Immature natural killer cell (primary cell): ENCODE data around the gene SMC1B. TPM values are rescaled to one million over a fixed set of nuclear protein-coding genes. Genes with fewer than 3 reads are reported as not detected.

ENCODE experiments used
- DNase-seq, 3 donors: peaks; one replicate each; pipeline ENCODE4 v3.0.0; 2022; ENCODE audit warnings: mixed read lengths in 1 of 3
- H3K27ac Mint-ChIP-seq, 6 donors: one replicate each; pipeline ENCODE4 v1.8.0; 2020; ENCODE audit warnings: mixed read lengths in 6 of 6, mild to moderate bottlenecking in 5 of 6, inconsistent platforms in 4 of 6, moderate library complexity in 3 of 6
- H3K27me3 Mint-ChIP-seq, 3 donors: one replicate each; pipeline ENCODE4 v1.8.0; 2020 to 2021; ENCODE audit warnings: low read depth in 3 of 3, mild to moderate bottlenecking in 3 of 3, mixed read lengths in 3 of 3, moderate library complexity in 3 of 3, inconsistent platforms in 1 of 3
- H3K36me3 Mint-ChIP-seq, 3 donors: one replicate each; pipeline ENCODE4 v1.8.0; 2020; ENCODE audit warnings: mixed read lengths in 3 of 3, inconsistent platforms in 2 of 3, mild to moderate bottlenecking in 2 of 3
- H3K4me1 Mint-ChIP-seq, 2 donors: one replicate each; pipeline ENCODE4 v1.8.0; 2020; ENCODE audit warnings: inconsistent platforms in 2 of 2, mild to moderate bottlenecking in 2 of 2, mixed read lengths in 2 of 2, moderate library complexity in 1 of 2
- H3K4me3 Mint-ChIP-seq, 5 donors: one replicate each; pipeline ENCODE4 v1.8.0; 2020; ENCODE audit warnings: mild to moderate bottlenecking in 5 of 5, mixed read lengths in 5 of 5, inconsistent platforms in 3 of 5, moderate library complexity in 3 of 5
- H3K9me3 Mint-ChIP-seq, 6 donors: one replicate each; pipeline ENCODE4 v1.8.0; 2020; ENCODE audit warnings: mild to moderate bottlenecking in 6 of 6, mixed read lengths in 6 of 6, inconsistent platforms in 4 of 6, moderate library complexity in 3 of 6
- polyA plus RNA-seq, 3 donors: library from polyadenylated mRNA; unstranded; fragments of 300-500 nt; fragmentation: Illumina TruSeq; gene quantifications; one replicate each; pipeline ENCODE4 v1.2.3, GENCODE V29; 2021

SMC1B gene
- polyA plus RNA-seq, 3 donors from 2014 or later = 0.21 TPM; not detected in 2

- peaks cover 0 to under 1% of the 10 kb centered on the region in 2 donors for H3K4me1 Mint-ChIP-seq
- H3K27ac Mint-ChIP-seq = no peak overlapping the region
- H3K9me3 Mint-ChIP-seq = no peaks in the 10 kb centered on the region
- peaks cover 0 to 5% (median 2%) of the 10 kb centered on the region in 3 donors for H3K27me3 Mint-ChIP-seq
- no peak overlapping the region for H3K4me3 Mint-ChIP-seq
- DNase-seq = no peak
- peaks cover 22 to 46% (median 35%) of the 10 kb centered on the region in 3 donors for H3K36me3 Mint-ChIP-seq
These were observed 73.1 kb downstream of the SMC1B start for GRCh38 chr22:45340323-45340722.

- H3K4me3 Mint-ChIP-seq = no peak overlapping the region
- H3K27ac Mint-ChIP-seq = no peak overlapping the region
- H3K4me1 Mint-ChIP-seq = peaks cover 10 to 12% of the 10 kb centered on the region in 2 donors
These were observed 74.6 kb downstream of the SMC1B start for GRCh38 chr22:45338795-45339194.

DNA sequence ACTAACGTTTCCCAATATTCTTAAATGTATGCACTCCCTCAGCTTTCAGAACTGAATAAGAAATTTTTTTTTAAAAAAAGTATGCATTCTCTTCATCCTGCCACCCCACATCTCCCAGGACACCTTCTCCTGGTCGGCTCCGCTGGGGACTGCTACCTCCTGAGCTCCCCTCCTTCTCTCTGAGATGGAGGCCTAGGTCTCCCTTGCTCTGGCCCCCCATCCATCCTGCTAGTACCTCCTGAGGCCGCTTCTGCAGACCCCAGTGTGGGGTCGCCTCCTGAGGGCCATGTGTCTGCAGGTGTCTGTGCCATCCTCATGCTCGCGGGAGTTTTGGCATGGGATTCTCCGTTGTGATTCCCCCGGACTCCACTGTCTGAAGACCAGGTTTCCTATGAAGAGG lies 75.9 kb downstream of the SMC1B start:
- H3K36me3 Mint-ChIP-seq = peaks cover 29 to 53% (median 44%) of the 10 kb centered on the region in 3 donors
- H3K27me3 Mint-ChIP-seq = peaks cover 0 to 5% (median 3%) of the 10 kb centered on the region in 3 donors
- H3K27ac Mint-ChIP-seq = no peak overlapping the region
- H3K4me3 Mint-ChIP-seq = no peak overlapping the region
- H3K9me3 Mint-ChIP-seq = no peaks in the 10 kb centered on the region
- peaks cover 11 to 14% of the 10 kb centered on the region in 2 donors for H3K4me1 Mint-ChIP-seq
- DNase-seq = no peak

More at GRCh38 chr22:45338795-45339194, 74.6 kb downstream of the SMC1B start:
- no peak for DNase-seq
- peaks cover 0 to 5% (median 3%) of the 10 kb centered on the region in 3 donors for H3K27me3 Mint-ChIP-seq
- peaks cover 24 to 53% (median 38%) of the 10 kb centered on the region in 3 donors for H3K36me3 Mint-ChIP-seq
- H3K9me3 Mint-ChIP-seq = no peaks in the 10 kb centered on the region

DNA sequence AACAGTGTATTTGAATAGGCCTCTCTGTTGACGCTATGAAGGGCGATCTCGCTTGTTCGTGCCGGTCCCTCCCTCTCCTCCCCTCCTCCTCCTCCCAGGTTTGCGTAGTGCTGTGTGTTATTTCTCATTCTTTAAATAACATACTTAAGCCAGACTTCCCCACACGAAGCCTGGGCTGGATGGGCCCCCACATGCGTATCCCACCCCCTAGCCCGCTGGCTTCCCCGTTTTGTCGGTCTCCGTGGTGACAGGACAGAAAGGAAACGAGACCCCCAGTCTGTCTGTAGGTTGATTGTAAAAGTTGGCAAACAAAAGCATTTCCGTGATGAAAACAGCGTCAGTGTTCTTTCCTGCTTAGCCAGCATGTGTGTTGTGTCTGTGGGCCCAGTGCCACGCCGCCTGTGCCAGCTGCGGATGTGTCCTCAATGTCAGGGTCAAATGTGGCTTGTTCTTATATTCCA lies 76.4 kb downstream of the SMC1B start:
- Mint-ChIP-seq H3K9me3 (no peaks in the 10 kb centered on the region), H3K4me3 (no peak overlapping the region), H3K36me3 (peaks cover 32 to 57% (median 49%) of the 10 kb centered on the region in 3 donors), H3K27me3 (peaks cover 0 to 5% (median 3%) of the 10 kb centered on the region in 3 donors), H3K4me1 (peaks cover 11 to 14% of the 10 kb centered on the region in 2 donors), H3K27ac (peak overlapping the region in 1 of 6 donors; percentile 71)
- DNase-seq = no peak

- Mint-ChIP-seq H3K27ac (no peak overlapping the region), H3K36me3 (peaks cover 32 to 58% (median 52%) of the 10 kb centered on the region in 3 donors), H3K27me3 (peaks cover 0 to 5% (median 3%) of the 10 kb centered on the region in 3 donors), H3K9me3 (no peaks in the 10 kb centered on the region), H3K4me3 (no peak overlapping the region), H3K4me1 (peaks cover 11 to 14% of the 10 kb centered on the region in 2 donors)
- no peak for DNase-seq
These were observed 77.4 kb downstream of the SMC1B start for GRCh38 chr22:45335854-45336522.

DNA sequence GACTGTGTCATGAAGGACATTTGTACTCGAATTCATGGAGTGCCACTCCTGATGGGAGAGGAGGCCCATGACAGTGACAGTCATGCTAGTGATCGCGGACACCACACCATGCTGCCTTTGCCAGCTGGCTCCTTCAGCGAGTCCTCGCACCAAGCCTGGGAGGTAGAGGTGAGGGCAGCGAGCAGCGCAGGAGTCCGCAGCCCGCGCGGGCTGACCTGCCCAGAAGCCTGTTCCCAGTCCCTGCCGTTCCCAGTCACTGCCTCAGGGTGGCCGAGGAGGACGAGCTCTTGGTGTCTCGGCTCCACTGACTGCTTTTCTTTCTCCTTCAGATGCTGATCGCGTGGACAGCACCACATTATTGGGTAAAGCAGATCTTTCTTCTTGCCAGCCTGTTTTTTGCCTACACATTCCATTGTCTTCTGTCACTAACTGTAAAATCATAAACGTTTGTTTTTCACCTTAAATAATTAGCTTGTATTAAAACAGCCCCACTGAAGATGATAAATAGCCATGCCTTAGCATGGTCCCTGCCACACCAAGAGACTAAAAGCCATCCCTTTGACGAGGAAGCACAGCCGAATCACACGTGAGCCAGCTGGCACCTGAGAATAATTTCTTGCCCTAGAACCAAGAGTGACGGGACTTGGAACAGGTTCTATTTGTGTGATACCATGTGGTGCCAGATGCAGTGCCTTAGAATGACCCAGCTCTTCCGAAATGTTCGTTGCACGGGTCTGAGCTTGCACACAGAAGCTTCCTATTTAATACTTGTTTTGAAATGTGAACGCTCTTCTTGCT lies 78.2 kb downstream of the SMC1B start:
- H3K27ac Mint-ChIP-seq = peak overlapping the region in 1 of 6 donors; percentile 11
- no peaks in the 10 kb centered on the region for H3K9me3 Mint-ChIP-seq
- H3K36me3 Mint-ChIP-seq = peaks cover 31 to 58% (median 48%) of the 10 kb centered on the region in 3 donors
- H3K4me1 Mint-ChIP-seq = peaks cover 11 to 14% of the 10 kb centered on the region in 2 donors
- peaks cover 0 to 3% (median 2%) of the 10 kb centered on the region in 3 donors for H3K27me3 Mint-ChIP-seq
- DNase-seq = no peak
- no peak overlapping the region for H3K4me3 Mint-ChIP-seq

- peak overlapping the region in 1 of 6 donors; percentile 53 for H3K27ac Mint-ChIP-seq
- H3K4me3 Mint-ChIP-seq = no peak overlapping the region
- peaks cover 24 to 51% (median 44%) of the 10 kb centered on the region in 3 donors for H3K36me3 Mint-ChIP-seq
- peaks cover 11 to 14% of the 10 kb centered on the region in 2 donors for H3K4me1 Mint-ChIP-seq
- H3K27me3 Mint-ChIP-seq = peaks cover 0 to 3% (median 0%) of the 10 kb centered on the region in 3 donors
- no peak for DNase-seq
- no peaks in the 10 kb centered on the region for H3K9me3 Mint-ChIP-seq
These were observed 78.9 kb downstream of the SMC1B start for GRCh38 chr22:45334528-45334927.

DNA sequence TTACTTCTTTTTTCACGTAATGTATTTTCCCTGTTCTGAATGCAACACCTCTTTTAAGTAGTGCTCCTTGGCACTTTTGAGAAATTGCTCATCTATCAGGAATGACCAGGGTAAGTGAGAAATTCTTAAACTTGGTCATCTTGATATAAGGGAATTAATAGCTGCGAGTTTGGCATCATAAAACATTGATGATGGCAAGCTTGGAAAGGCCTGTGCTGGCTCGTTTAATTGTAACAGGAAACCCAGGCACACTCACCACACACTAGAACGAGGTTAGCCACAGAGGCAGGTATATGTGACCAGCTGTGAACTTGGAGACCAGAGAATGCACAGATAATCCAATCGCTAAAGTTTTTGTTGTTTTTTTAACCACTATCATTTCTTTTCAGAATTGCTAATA lies 79.3 kb downstream of the SMC1B start:
- H3K27ac Mint-ChIP-seq = peak overlapping the region in 3 of 6 donors; percentile 33 to 80 (median 53)
- H3K4me3 Mint-ChIP-seq = peak overlapping the region in 1 of 5 donors; percentile 27
- H3K9me3 Mint-ChIP-seq = no peaks in the 10 kb centered on the region
- H3K27me3 Mint-ChIP-seq = peaks cover 0 to 3% (median 0%) of the 10 kb centered on the region in 3 donors
- peaks cover 23 to 51% (median 41%) of the 10 kb centered on the region in 3 donors for H3K36me3 Mint-ChIP-seq
- DNase-seq = peak; percentile 14 to 28 (median 21)
- H3K4me1 Mint-ChIP-seq = peaks cover 11 to 14% of the 10 kb centered on the region in 2 donors

GRCh38 chr22:45332001-45332400 lies 81.4 kb downstream of the SMC1B start:
- Mint-ChIP-seq H3K27ac (no peak overlapping the region), H3K4me3 (no peak overlapping the region), H3K9me3 (no peaks in the 10 kb centered on the region), H3K36me3 (peaks cover 15 to 42% (median 33%) of the 10 kb centered on the region in 3 donors), H3K27me3 (peaks cover 0 to 3% (median 0%) of the 10 kb centered on the region in 3 donors), H3K4me1 (peaks cover 11 to 14% of the 10 kb centered on the region in 2 donors)
- DNase-seq = no peak

GRCh38 chr22:45331486-45331885 lies 81.9 kb downstream of the SMC1B start:
- Mint-ChIP-seq H3K27me3 (peaks cover 0 to 3% (median 0%) of the 10 kb centered on the region in 3 donors), H3K4me1 (peaks cover 11 to 14% of the 10 kb centered on the region in 2 donors), H3K9me3 (no peaks in the 10 kb centered on the region), H3K36me3 (peaks cover 14 to 37% (median 29%) of the 10 kb centered on the region in 3 donors), H3K4me3 (no peak overlapping the region), H3K27ac (no peak overlapping the region)
- DNase-seq = no peak

GRCh38 chr22:45330548-45330947 lies 82.9 kb downstream of the SMC1B start:
- Mint-ChIP-seq H3K4me3 (no peak overlapping the region), H3K27ac (no peak overlapping the region), H3K27me3 (peaks cover 2 to 4% (median 2%) of the 10 kb centered on the region in 3 donors), H3K9me3 (no peaks in the 10 kb centered on the region), H3K4me1 (peaks cover 11 to 14% of the 10 kb centered on the region in 2 donors), H3K36me3 (peaks cover 14 to 31% (median 28%) of the 10 kb centered on the region in 3 donors)
- DNase-seq = no peak

GRCh38 chr22:45329530-45329936 lies 83.9 kb downstream of the SMC1B start:
- H3K36me3 Mint-ChIP-seq = peaks cover 10 to 32% (median 31%) of the 10 kb centered on the region in 3 donors
- peaks cover 2 to 4% (median 4%) of the 10 kb centered on the region in 3 donors for H3K27me3 Mint-ChIP-seq
- peaks cover 9% of the 10 kb centered on the region in 2 donors for H3K4me1 Mint-ChIP-seq
- H3K9me3 Mint-ChIP-seq = no peaks in the 10 kb centered on the region
- no peak overlapping the region for H3K27ac Mint-ChIP-seq
- no peak overlapping the region for H3K4me3 Mint-ChIP-seq
- no peak for DNase-seq

DNA sequence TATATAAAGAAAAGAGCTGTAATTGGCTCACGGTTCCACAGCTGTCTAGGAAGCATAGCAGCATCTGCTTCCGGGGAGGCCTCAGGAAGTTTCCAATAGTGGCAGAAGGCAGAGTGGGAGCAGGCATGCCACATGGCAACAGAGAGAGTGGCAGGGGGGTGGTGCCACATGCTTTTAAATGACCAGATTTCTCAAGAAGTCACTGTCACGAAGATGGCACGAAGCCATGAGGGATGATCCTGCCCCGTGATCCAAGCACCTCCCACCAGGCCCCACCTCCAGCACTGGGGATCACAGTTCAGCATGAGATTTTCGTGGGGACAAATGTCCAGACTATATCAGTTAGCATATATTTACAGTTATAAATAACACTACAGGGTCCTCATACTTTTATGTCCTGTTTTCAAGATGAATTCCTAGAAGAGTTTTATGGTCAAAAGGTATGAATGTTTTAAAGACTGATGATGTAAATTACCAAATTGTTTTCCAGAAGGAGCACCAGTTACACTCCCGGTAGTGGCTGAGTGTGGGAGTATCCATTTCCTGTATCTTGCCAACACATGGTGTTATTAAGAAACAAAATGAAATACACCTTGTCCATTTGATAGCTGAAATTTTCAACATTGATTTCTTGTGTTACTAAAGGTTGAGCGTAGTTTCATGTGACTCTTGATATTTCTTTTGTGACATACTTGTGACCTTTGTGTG lies 84.4 kb downstream of the SMC1B start:
- no peak overlapping the region for H3K4me3 Mint-ChIP-seq
- H3K4me1 Mint-ChIP-seq = peaks cover 3% of the 10 kb centered on the region in 2 donors
- no peaks in the 10 kb centered on the region for H3K9me3 Mint-ChIP-seq
- H3K36me3 Mint-ChIP-seq = peaks cover 12 to 30% (median 28%) of the 10 kb centered on the region in 3 donors
- DNase-seq = no peak
- peaks cover 2 to 4% (median 2%) of the 10 kb centered on the region in 3 donors for H3K27me3 Mint-ChIP-seq
- peak overlapping the region in 1 of 6 donors; percentile 5 for H3K27ac Mint-ChIP-seq
